ENCODE data around the gene PLCD3. TPM values are rescaled to one million over a fixed set of nuclear protein-coding genes. Genes with fewer than 3 reads are reported as not detected.

PLCD3 gene
- total RNA-seq, 1 experiment from 2014 or later, result 88.5 TPM

- Mint-ChIP-seq H3K36me3 (ENCODE audit: insufficient read depth, unreplicated experiment) (peaks cover 72% of the 10 kb centered on the region), H3K27ac (ENCODE audit: unreplicated experiment) (peak overlapping the region; percentile 45), H3K4me1 (ENCODE audit: low read depth, unreplicated experiment) (no peaks in the 10 kb centered on the region), H3K27me3 (ENCODE audit: insufficient read depth, unreplicated experiment) (no peaks in the 10 kb centered on the region), H3K9me3 (ENCODE audit: unreplicated experiment) (no peaks in the 10 kb centered on the region), H3K4me3 (ENCODE audit: unreplicated experiment) (no peak overlapping the region)
- POLR2A ChIA-PET, result interaction anchor here (0.9 to 1.4 kb wide), 2 partner anchors 11 to 16 kb away, joined by 3 to 4 read pairs; partner anchors contain the start of gene NMT1
- no peak overlapping the region for H3K4me3 ChIP-seq (ENCODE audit: low read depth, low read length)
- intact Hi-C loops (cut with micrococcal nuclease; ENCODE audit: unreplicated experiment), result no loop called here
- H3K9me3 ChIP-seq, result no peaks in the 10 kb centered on the region
- TF ChIP-seq, protein P1, sequence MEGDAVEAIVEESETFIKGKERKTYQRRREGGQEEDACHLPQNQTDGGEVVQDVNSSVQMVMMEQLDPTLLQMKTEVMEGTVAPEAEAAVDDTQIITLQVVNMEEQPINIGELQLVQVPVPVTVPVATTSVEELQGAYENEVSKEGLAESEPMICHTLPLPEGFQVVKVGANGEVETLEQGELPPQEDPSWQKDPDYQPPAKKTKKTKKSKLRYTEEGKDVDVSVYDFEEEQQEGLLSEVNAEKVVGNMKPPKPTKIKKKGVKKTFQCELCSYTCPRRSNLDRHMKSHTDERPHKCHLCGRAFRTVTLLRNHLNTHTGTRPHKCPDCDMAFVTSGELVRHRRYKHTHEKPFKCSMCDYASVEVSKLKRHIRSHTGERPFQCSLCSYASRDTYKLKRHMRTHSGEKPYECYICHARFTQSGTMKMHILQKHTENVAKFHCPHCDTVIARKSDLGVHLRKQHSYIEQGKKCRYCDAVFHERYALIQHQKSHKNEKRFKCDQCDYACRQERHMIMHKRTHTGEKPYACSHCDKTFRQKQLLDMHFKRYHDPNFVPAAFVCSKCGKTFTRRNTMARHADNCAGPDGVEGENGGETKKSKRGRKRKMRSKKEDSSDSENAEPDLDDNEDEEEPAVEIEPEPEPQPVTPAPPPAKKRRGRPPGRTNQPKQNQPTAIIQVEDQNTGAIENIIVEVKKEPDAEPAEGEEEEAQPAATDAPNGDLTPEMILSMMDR (IDR thresholded peaks at IDR 0.05; ENCODE audit: insufficient read depth in 1 of 2, low read depth in 1 of 2, low read length in 1 of 2, severe bottlenecking in 1 of 2, unreplicated experiment in 1 of 2), result no peak
- BruUV-seq (replicated peaks), result no TSS peak
- H3K36me3 ChIP-seq (ENCODE audit: control insufficient read depth, insufficient read depth, low read length), result peaks cover 6% of the 10 kb centered on the region
- no peaks in the 10 kb centered on the region for H3K27me3 ChIP-seq (replicated peaks; ENCODE audit: control insufficient read depth, insufficient read depth, low read length)
- CTCF ChIA-PET, result no interaction called here
- no peaks in the 10 kb centered on the region for H3K4me1 ChIP-seq
- DNase-seq, result no peak
Measured at GRCh38 chr17:45077643-45078042, 54.7 kb downstream of the PLCD3 start.

DNA sequence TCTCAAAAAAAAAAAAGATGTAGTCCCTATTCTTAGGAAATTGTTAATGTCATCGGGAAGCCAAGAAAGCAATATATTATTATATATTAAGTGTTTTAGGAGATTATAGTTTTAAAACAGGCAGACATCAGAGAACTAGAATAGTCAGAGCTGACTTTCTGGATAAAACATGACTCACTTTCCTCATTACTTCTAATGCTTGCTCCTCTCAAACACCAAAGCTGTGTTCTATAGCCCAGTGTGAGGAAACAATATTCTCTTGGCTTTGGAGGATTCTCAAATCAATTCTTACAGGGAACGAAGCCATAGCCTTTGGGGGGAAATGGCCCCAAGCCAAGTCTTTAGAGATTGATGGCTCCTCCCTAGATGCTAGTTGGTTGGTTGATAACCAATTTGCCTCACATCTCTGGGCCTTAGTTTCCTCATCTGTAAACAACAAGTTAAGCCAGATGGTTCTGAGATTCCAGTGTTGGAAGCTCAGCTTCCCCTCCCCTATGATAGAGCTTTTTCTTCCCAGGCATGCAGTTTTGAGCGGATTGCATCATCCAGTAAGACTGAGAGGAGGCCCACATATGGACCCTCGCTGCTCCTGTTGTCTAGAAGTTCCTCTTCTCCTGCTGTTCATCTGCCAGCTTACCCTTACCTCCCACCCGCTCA lies 58.8 kb downstream of the PLCD3 start:
- H3K4me1 Mint-ChIP-seq (ENCODE audit: low read depth, unreplicated experiment), result no peaks in the 10 kb centered on the region
- ChIA-PET CTCF (no interaction called here), POLR2A (interaction anchor here (0.5 to 1.6 kb wide), 5 partner anchors 9 to 868 kb away, joined by 3 to 10 read pairs (median 7); partner anchors contain the start of gene NMT1)
- H3K36me3 Mint-ChIP-seq (ENCODE audit: insufficient read depth, unreplicated experiment), result peaks cover 58% of the 10 kb centered on the region
- DNase-seq, result peak in 1 of 2 experiments; percentile 21
- H3K4me3 Mint-ChIP-seq (ENCODE audit: unreplicated experiment), result no peak overlapping the region
- TF ChIP-seq, protein P1 (IDR thresholded peaks at IDR 0.05; ENCODE audit: insufficient read depth in 1 of 2, low read depth in 1 of 2, low read length in 1 of 2, severe bottlenecking in 1 of 2, unreplicated experiment in 1 of 2), result no peak
- H3K9me3 ChIP-seq, result no peaks in the 10 kb centered on the region
- BruUV-seq (replicated peaks), result no TSS peak
- H3K27me3 ChIP-seq (replicated peaks; ENCODE audit: control insufficient read depth, insufficient read depth, low read length), result no peaks in the 10 kb centered on the region
- no peaks in the 10 kb centered on the region for H3K4me1 ChIP-seq
- peak overlapping the region; percentile 73 for H3K27ac Mint-ChIP-seq (ENCODE audit: unreplicated experiment)
- intact Hi-C loops (cut with micrococcal nuclease; ENCODE audit: unreplicated experiment), result no loop called here
- H3K9me3 Mint-ChIP-seq (ENCODE audit: unreplicated experiment), result no peaks in the 10 kb centered on the region
- H3K36me3 ChIP-seq (ENCODE audit: control insufficient read depth, insufficient read depth, low read length), result no peaks in the 10 kb centered on the region; the same call in 1 of the 2 replicates
- H3K4me3 ChIP-seq (ENCODE audit: low read depth, low read length), result no peak overlapping the region
- no peaks in the 10 kb centered on the region for H3K27me3 Mint-ChIP-seq (ENCODE audit: insufficient read depth, unreplicated experiment)

- TF ChIP-seq, protein P1 (IDR thresholded peaks at IDR 0.05; ENCODE audit: insufficient read depth in 1 of 2, low read depth in 1 of 2, low read length in 1 of 2, severe bottlenecking in 1 of 2, unreplicated experiment in 1 of 2), result no peak
- no peak overlapping the region for H3K27ac Mint-ChIP-seq (ENCODE audit: unreplicated experiment)
- Histone ChIP-seq H3K9me3 (no peaks in the 10 kb centered on the region), H3K36me3 (ENCODE audit: control insufficient read depth, insufficient read depth, low read length) (no peaks in the 10 kb centered on the region; the same call in 1 of the 2 replicates), H3K4me1 (no peaks in the 10 kb centered on the region), H3K4me3 (ENCODE audit: low read depth, low read length) (no peak overlapping the region), H3K27me3 (replicated peaks; ENCODE audit: control insufficient read depth, insufficient read depth, low read length) (no peaks in the 10 kb centered on the region)
- no TSS peak for BruUV-seq (replicated peaks)
- H3K4me3 Mint-ChIP-seq (ENCODE audit: unreplicated experiment), result no peak overlapping the region
- no peaks in the 10 kb centered on the region for H3K4me1 Mint-ChIP-seq (ENCODE audit: low read depth, unreplicated experiment)
- H3K27me3 Mint-ChIP-seq (ENCODE audit: insufficient read depth, unreplicated experiment), result no peaks in the 10 kb centered on the region
- intact Hi-C loops (cut with micrococcal nuclease; ENCODE audit: unreplicated experiment), result no loop called here
- DNase-seq, result no peak
- POLR2A ChIA-PET, result no interaction called here
- H3K36me3 Mint-ChIP-seq (ENCODE audit: insufficient read depth, unreplicated experiment), result peaks cover 55% of the 10 kb centered on the region
- H3K9me3 Mint-ChIP-seq (ENCODE audit: unreplicated experiment), result no peaks in the 10 kb centered on the region
- CTCF ChIA-PET, result interaction anchor here (1.1 kb wide), 1 partner anchor 65 kb away, joined by 3 read pairs; the partner anchor contains the start of gene ACBD4
Measured at GRCh38 chr17:45070809-45071208, 61.5 kb downstream of the PLCD3 start.
